ENCODE data around the gene DLL4. TPM values are rescaled to one million over a fixed set of nuclear protein-coding genes. Genes with fewer than 3 reads are reported as not detected.

DLL4 gene
- polyA plus RNA-seq, 1 donor from 2014 or later: 2.2 TPM

DNA sequence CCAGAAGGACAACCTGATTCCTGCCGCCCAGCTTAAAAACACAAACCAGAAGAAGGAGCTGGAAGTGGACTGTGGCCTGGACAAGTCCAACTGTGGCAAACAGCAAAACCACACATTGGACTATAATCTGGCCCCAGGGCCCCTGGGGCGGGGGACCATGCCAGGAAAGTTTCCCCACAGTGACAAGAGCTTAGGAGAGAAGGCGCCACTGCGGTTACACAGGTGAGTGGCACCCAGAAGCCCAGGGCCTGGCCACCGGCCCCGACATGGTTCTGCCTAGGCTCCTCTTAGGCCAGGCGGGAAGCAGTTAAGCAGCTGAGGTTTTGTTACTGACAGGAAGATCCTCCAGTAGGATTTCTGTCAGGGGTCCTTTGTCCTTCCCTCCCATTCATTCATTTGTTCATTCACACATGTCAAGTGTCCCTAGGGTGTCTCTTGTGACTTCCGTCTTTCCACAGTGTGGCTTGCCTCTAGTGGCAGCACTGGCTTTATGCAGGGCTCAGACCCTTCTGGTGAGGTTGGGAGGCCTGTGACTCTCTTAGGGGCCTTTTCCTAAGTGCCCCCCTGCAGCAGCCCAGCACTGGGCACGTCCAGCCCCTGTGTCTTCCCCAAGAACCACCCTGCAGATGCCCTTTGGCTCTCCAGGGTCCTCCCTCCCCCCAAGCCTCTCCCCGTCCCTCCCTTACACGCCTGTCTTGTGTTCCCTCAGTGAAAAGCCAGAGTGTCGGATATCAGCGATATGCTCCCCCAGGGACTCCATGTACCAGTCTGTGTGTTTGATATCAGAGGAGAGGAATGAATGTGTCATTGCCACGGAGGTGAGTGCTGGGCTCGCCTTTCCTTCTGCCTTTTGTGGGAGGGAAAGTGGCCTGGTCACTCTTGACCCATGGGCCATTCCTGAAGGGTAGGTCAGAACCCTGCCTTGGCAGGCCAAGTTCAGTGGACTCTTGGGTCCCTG, 7.8 kb downstream of the DLL4 start:
- H3K79me2 ChIP-seq (replicated peaks; ENCODE audit: insufficient read depth, low read length): no peaks in the 10 kb centered on the region
- H3K4me2 ChIP-seq (ENCODE audit: low read length): no peak overlapping the region
- no peak overlapping the region for H3K4me3 ChIP-seq (ENCODE audit: low read length)
- no peaks in the 10 kb centered on the region for H4K20me1 ChIP-seq (ENCODE audit: insufficient read depth)
- H3K9me3 ChIP-seq (ENCODE audit: low read length): no peaks in the 10 kb centered on the region
- no peak overlapping the region for H3K27ac ChIP-seq (ENCODE audit: low read length)
- H3K9ac ChIP-seq (ENCODE audit: low read length): peak overlapping the region; percentile 23
- H3K36me3 ChIP-seq (ENCODE audit: insufficient read depth, low read length): no peaks in the 10 kb centered on the region
- H3K27me3 ChIP-seq (ENCODE audit: insufficient read depth, low read depth, low read length): peaks cover 14% of the 10 kb centered on the region
- no peaks in the 10 kb centered on the region for H3K9me2 ChIP-seq (ENCODE audit: insufficient read depth, low read length)
- no peak overlapping the region for H2AFZ ChIP-seq (ENCODE audit: low read depth, low read length)
- no peaks in the 10 kb centered on the region for H3F3A ChIP-seq (ENCODE audit: insufficient read depth, low read length, poor library complexity, severe bottlenecking)
- TF ChIP-seq MXI1 (conservative IDR thresholded peaks at IDR 0.05; ENCODE audit: poor library complexity, severe bottlenecking): no peak
- TF ChIP-seq, protein P1, sequence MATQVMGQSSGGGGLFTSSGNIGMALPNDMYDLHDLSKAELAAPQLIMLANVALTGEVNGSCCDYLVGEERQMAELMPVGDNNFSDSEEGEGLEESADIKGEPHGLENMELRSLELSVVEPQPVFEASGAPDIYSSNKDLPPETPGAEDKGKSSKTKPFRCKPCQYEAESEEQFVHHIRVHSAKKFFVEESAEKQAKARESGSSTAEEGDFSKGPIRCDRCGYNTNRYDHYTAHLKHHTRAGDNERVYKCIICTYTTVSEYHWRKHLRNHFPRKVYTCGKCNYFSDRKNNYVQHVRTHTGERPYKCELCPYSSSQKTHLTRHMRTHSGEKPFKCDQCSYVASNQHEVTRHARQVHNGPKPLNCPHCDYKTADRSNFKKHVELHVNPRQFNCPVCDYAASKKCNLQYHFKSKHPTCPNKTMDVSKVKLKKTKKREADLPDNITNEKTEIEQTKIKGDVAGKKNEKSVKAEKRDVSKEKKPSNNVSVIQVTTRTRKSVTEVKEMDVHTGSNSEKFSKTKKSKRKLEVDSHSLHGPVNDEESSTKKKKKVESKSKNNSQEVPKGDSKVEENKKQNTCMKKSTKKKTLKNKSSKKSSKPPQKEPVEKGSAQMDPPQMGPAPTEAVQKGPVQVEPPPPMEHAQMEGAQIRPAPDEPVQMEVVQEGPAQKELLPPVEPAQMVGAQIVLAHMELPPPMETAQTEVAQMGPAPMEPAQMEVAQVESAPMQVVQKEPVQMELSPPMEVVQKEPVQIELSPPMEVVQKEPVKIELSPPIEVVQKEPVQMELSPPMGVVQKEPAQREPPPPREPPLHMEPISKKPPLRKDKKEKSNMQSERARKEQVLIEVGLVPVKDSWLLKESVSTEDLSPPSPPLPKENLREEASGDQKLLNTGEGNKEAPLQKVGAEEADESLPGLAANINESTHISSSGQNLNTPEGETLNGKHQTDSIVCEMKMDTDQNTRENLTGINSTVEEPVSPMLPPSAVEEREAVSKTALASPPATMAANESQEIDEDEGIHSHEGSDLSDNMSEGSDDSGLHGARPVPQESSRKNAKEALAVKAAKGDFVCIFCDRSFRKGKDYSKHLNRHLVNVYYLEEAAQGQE (IDR thresholded peaks at IDR 0.05; ENCODE audit: borderline replicate concordance): no peak
- TF ChIP-seq CTCF (IDR thresholded peaks at IDR 0.05; ENCODE audit: poor library complexity, severe bottlenecking): peak; percentile 55
- no peak for TF ChIP-seq SMC3 (conservative IDR thresholded peaks at IDR 0.05; ENCODE audit: poor library complexity)
- no peak for TF ChIP-seq POLR2AphosphoS5 (IDR thresholded peaks at IDR 0.05)
- TF ChIP-seq RAD21 (conservative IDR thresholded peaks at IDR 0.05): no peak

DNA sequence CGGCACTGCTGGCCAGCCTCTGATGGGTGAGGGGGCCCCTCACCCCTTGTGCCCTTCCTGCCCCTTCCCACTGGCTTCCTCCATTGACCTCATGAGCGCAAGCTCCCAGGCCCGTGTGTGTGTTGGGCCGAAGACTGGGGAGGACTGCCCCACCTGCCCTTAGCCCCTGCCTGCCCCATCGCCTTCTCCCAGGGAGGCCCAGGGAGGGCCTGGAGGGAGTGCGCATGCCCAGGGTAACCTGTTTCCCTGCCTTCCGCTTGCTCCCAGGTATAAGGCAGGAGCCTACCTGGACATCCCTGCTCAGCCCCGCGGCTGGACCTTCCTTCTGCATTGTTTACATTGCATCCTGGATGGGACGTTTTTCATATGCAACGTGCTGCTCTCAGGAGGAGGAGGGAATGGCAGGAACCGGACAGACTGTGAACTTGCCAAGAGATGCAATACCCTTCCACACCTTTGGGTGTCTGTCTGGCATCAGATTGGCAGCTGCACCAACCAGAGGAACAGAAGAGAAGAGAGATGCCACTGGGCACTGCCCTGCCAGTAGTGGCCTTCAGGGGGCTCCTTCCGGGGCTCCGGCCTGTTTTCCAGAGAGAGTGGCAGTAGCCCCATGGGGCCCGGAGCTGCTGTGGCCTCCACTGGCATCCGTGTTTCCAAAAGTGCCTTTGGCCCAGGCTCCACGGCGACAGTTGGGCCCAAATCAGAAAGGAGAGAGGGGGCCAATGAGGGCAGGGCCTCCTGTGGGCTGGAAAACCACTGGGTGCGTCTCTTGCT, 8.8 kb downstream of the DLL4 start:
- no peak overlapping the region for H3K4me2 ChIP-seq (ENCODE audit: low read length)
- no peak overlapping the region for H2AFZ ChIP-seq (ENCODE audit: low read depth, low read length)
- no peak overlapping the region for H3K27ac ChIP-seq (ENCODE audit: low read length)
- H3K27me3 ChIP-seq (ENCODE audit: insufficient read depth, low read depth, low read length): peaks cover 7% of the 10 kb centered on the region
- no peaks in the 10 kb centered on the region for H3K9me2 ChIP-seq (ENCODE audit: insufficient read depth, low read length)
- H3K36me3 ChIP-seq (ENCODE audit: insufficient read depth, low read length): no peaks in the 10 kb centered on the region
- no peak overlapping the region for H3K9ac ChIP-seq (ENCODE audit: low read length)
- no peak overlapping the region for H3K4me3 ChIP-seq (ENCODE audit: low read length)
- no peaks in the 10 kb centered on the region for H4K20me1 ChIP-seq (ENCODE audit: insufficient read depth)
- TF ChIP-seq EP300 (conservative IDR thresholded peaks at IDR 0.05; ENCODE audit: poor library complexity, severe bottlenecking): no peak
- TF ChIP-seq CTCF (IDR thresholded peaks at IDR 0.05; ENCODE audit: poor library complexity, severe bottlenecking): no peak
- no peak for TF ChIP-seq RAD21 (conservative IDR thresholded peaks at IDR 0.05)
- no peaks in the 10 kb centered on the region for H3F3A ChIP-seq (ENCODE audit: insufficient read depth, low read length, poor library complexity, severe bottlenecking)
- no peaks in the 10 kb centered on the region for H3K79me2 ChIP-seq (replicated peaks; ENCODE audit: insufficient read depth, low read length)
- no peaks in the 10 kb centered on the region for H3K9me3 ChIP-seq (ENCODE audit: low read length)

Measured in neural cell (in vitro differentiated cells).